DMS53 (cell line): ENCODE measurements around the gene TMEM38A.
"Not testable (repeated sequence)": the region's sequence is repeated elsewhere in the genome, so short reads cannot be mapped to it uniquely, and the experiment has no call there.

ENCODE experiments used
- DNase-seq: peaks from one replicate; lab custom pipeline; 2025; lab: John Stamatoyannopoulos, UW

The TMEM38A gene

GRCh38 chr19:16677055-16677454 is 16.1 kb downstream of the TMEM38A start:
- no peak for DNase-seq

GRCh38 chr19:16678498-16678897 is 17.6 kb downstream of the TMEM38A start:
- no peak for DNase-seq

GRCh38 chr19:16679811-16680210 is 18.9 kb downstream of the TMEM38A start:
- DNase-seq: no peak

- DNase-seq: no peak
These were observed 21.6 kb downstream of the TMEM38A start for GRCh38 chr19:16682539-16682938.

GRCh38 chr19:16684216-16684615 is 23.3 kb downstream of the TMEM38A start:
- no peak for DNase-seq

GRCh38 chr19:16688084-16688483 is 27.1 kb downstream of the TMEM38A start:
- no peak for DNase-seq

- no peak for DNase-seq
These were observed 38.0 kb downstream of the TMEM38A start for GRCh38 chr19:16698914-16699313.

- DNase-seq: no peak
These were observed 41.2 kb downstream of the TMEM38A start for GRCh38 chr19:16702123-16702522.

GRCh38 chr19:16703677-16704076 is 42.7 kb downstream of the TMEM38A start:
- no peak for DNase-seq

GRCh38 chr19:16710870-16711269 is 49.9 kb downstream of the TMEM38A start:
- DNase-seq: not testable (repeated sequence)

GRCh38 chr19:16712295-16712694 is 51.4 kb downstream of the TMEM38A start:
- not testable (repeated sequence) for DNase-seq

- DNase-seq: peak; percentile 58
These were observed 53.9 kb downstream of the TMEM38A start for GRCh38 chr19:16714702-16715287.

- no peak for DNase-seq
These were observed 54.7 kb downstream of the TMEM38A start for GRCh38 chr19:16715611-16716010.

- no peak for DNase-seq
These were observed 60.1 kb downstream of the TMEM38A start for GRCh38 chr19:16721051-16721450.

GRCh38 chr19:16722591-16722990 is 61.7 kb downstream of the TMEM38A start:
- no peak for DNase-seq

- no peak for DNase-seq
These were observed 66.0 kb downstream of the TMEM38A start for GRCh38 chr19:16726916-16727315.

GRCh38 chr19:16735650-16736266 is 74.8 kb downstream of the TMEM38A start:
- DNase-seq: not testable (repeated sequence)

- peak; percentile 43 for DNase-seq
These were observed 75.8 kb downstream of the TMEM38A start for GRCh38 chr19:16736709-16737108.

- peak; percentile 25 for DNase-seq
These were observed 77.0 kb downstream of the TMEM38A start for GRCh38 chr19:16737911-16738310.

- no peak for DNase-seq
These were observed 78.6 kb downstream of the TMEM38A start for GRCh38 chr19:16739546-16739945.
